ENCODE results near the gene BGN.
A peak's percentile ranks its signal among the peaks of the same experiment; 100 is the strongest.

BGN gene

GRCh38 chrX:153505361-153505760 lies 10.6 kb downstream of the BGN start:
- Histone ChIP-seq H3K4me3 (ENCODE audit: low read depth, low read length) (no peak overlapping the region), H3K9ac (ENCODE audit: low read length) (no peak overlapping the region), H3K27ac (ENCODE audit: low read depth, low read length) (no peak overlapping the region), H3K27me3 (ENCODE audit: control insufficient read depth, insufficient read depth, low read length) (no peaks in the 10 kb centered on the region), H3K9me3 (ENCODE audit: control insufficient read depth, insufficient read depth, low read depth, low read length) (peaks cover 48% of the 10 kb centered on the region; the same call in 1 of the 2 replicates), H3K36me3 (ENCODE audit: control insufficient read depth, insufficient read depth, low read length) (no peaks in the 10 kb centered on the region), H3K4me1 (ENCODE audit: control insufficient read depth, insufficient read depth, low read length) (no peaks in the 10 kb centered on the region; the same call in 1 of the 2 replicates)

GRCh38 chrX:153507484-153508178 lies 12.9 kb downstream of the BGN start:
- Histone ChIP-seq H3K9ac (ENCODE audit: low read length) (no peak overlapping the region), H3K9me3 (ENCODE audit: control insufficient read depth, insufficient read depth, low read depth, low read length) (peaks cover 39% of the 10 kb centered on the region; the same call in 1 of the 2 replicates)

GRCh38 chrX:153509592-153509991 lies 14.8 kb downstream of the BGN start:
- Histone ChIP-seq H3K36me3 (ENCODE audit: control insufficient read depth, insufficient read depth, low read length) (no peaks in the 10 kb centered on the region), H3K9me3 (ENCODE audit: control insufficient read depth, insufficient read depth, low read depth, low read length) (peaks cover 38% of the 10 kb centered on the region; the same call in 1 of the 2 replicates), H3K27ac (ENCODE audit: low read depth, low read length) (no peak overlapping the region), H3K9ac (ENCODE audit: low read length) (no peak overlapping the region), H3K4me1 (ENCODE audit: control insufficient read depth, insufficient read depth, low read length) (no peaks in the 10 kb centered on the region), H3K4me3 (ENCODE audit: low read depth, low read length) (no peak overlapping the region), H3K27me3 (ENCODE audit: control insufficient read depth, insufficient read depth, low read length) (peaks cover 7% of the 10 kb centered on the region; the same call in 1 of the 2 replicates)

More at GRCh38 chrX:153507484-153508178, 12.9 kb downstream of the BGN start:
- Histone ChIP-seq H3K27me3 (ENCODE audit: control insufficient read depth, insufficient read depth, low read length) (no peaks in the 10 kb centered on the region), H3K4me1 (ENCODE audit: control insufficient read depth, insufficient read depth, low read length) (no peaks in the 10 kb centered on the region), H3K4me3 (ENCODE audit: low read depth, low read length) (no peak overlapping the region), H3K27ac (ENCODE audit: low read depth, low read length) (no peak overlapping the region), H3K36me3 (ENCODE audit: control insufficient read depth, insufficient read depth, low read length) (no peaks in the 10 kb centered on the region)

GRCh38 chrX:153510383-153510782 lies 15.6 kb downstream of the BGN start:
- H3K27ac ChIP-seq (ENCODE audit: low read depth, low read length) = no peak overlapping the region
- H3K4me3 ChIP-seq (ENCODE audit: low read depth, low read length) = no peak overlapping the region
- H3K27me3 ChIP-seq (ENCODE audit: control insufficient read depth, insufficient read depth, low read length) = peaks cover 15% of the 10 kb centered on the region; the same call in 1 of the 2 replicates
- H3K4me1 ChIP-seq (ENCODE audit: control insufficient read depth, insufficient read depth, low read length) = no peaks in the 10 kb centered on the region
- no peak overlapping the region for H3K9ac ChIP-seq (ENCODE audit: low read length)
- H3K36me3 ChIP-seq (ENCODE audit: control insufficient read depth, insufficient read depth, low read length) = no peaks in the 10 kb centered on the region
- peaks cover 34% of the 10 kb centered on the region; the same call in 1 of the 2 replicates for H3K9me3 ChIP-seq (ENCODE audit: control insufficient read depth, insufficient read depth, low read depth, low read length)

- Histone ChIP-seq H3K9me3 (ENCODE audit: control insufficient read depth, insufficient read depth, low read depth, low read length) (peaks cover 37% of the 10 kb centered on the region; the same call in 1 of the 2 replicates), H3K36me3 (ENCODE audit: control insufficient read depth, insufficient read depth, low read length) (no peaks in the 10 kb centered on the region), H3K27me3 (ENCODE audit: control insufficient read depth, insufficient read depth, low read length) (peaks cover 30% of the 10 kb centered on the region), H3K4me1 (ENCODE audit: control insufficient read depth, insufficient read depth, low read length) (no peaks in the 10 kb centered on the region), H3K4me3 (ENCODE audit: low read depth, low read length) (no peak overlapping the region), H3K9ac (ENCODE audit: low read length) (no peak overlapping the region), H3K27ac (ENCODE audit: low read depth, low read length) (no peak overlapping the region)
Measured at GRCh38 chrX:153511784-153512500, 17.2 kb downstream of the BGN start.

GRCh38 chrX:153512501-153512893 lies 17.7 kb downstream of the BGN start:
- H3K4me3 ChIP-seq (ENCODE audit: low read depth, low read length) = no peak overlapping the region
- H3K9ac ChIP-seq (ENCODE audit: low read length) = no peak overlapping the region
- no peak overlapping the region for H3K27ac ChIP-seq (ENCODE audit: low read depth, low read length)
- H3K9me3 ChIP-seq (ENCODE audit: control insufficient read depth, insufficient read depth, low read depth, low read length) = peaks cover 34% of the 10 kb centered on the region; the same call in 1 of the 2 replicates
- peaks cover 36% of the 10 kb centered on the region for H3K27me3 ChIP-seq (ENCODE audit: control insufficient read depth, insufficient read depth, low read length)
- H3K36me3 ChIP-seq (ENCODE audit: control insufficient read depth, insufficient read depth, low read length) = no peaks in the 10 kb centered on the region
- no peaks in the 10 kb centered on the region for H3K4me1 ChIP-seq (ENCODE audit: control insufficient read depth, insufficient read depth, low read length)

- no peaks in the 10 kb centered on the region for H3K4me1 ChIP-seq (ENCODE audit: control insufficient read depth, insufficient read depth, low read length)
- H3K27me3 ChIP-seq (ENCODE audit: control insufficient read depth, insufficient read depth, low read length) = peaks cover 43% of the 10 kb centered on the region
- no peak overlapping the region for H3K27ac ChIP-seq (ENCODE audit: low read depth, low read length)
- no peaks in the 10 kb centered on the region for H3K36me3 ChIP-seq (ENCODE audit: control insufficient read depth, insufficient read depth, low read length)
- H3K9ac ChIP-seq (ENCODE audit: low read length) = no peak overlapping the region
- peaks cover 34% of the 10 kb centered on the region; the same call in 1 of the 2 replicates for H3K9me3 ChIP-seq (ENCODE audit: control insufficient read depth, insufficient read depth, low read depth, low read length)
- no peak overlapping the region for H3K4me3 ChIP-seq (ENCODE audit: low read depth, low read length)
Measured at GRCh38 chrX:153513265-153513664, 18.5 kb downstream of the BGN start.

- H3K4me3 ChIP-seq (ENCODE audit: low read depth, low read length) = no peak overlapping the region
- peaks cover 53% of the 10 kb centered on the region for H3K27me3 ChIP-seq (ENCODE audit: control insufficient read depth, insufficient read depth, low read length)
- no peak overlapping the region for H3K27ac ChIP-seq (ENCODE audit: low read depth, low read length)
- H3K9me3 ChIP-seq (ENCODE audit: control insufficient read depth, insufficient read depth, low read depth, low read length) = peaks cover 33% of the 10 kb centered on the region; the same call in 1 of the 2 replicates
- no peaks in the 10 kb centered on the region for H3K4me1 ChIP-seq (ENCODE audit: control insufficient read depth, insufficient read depth, low read length)
- no peaks in the 10 kb centered on the region for H3K36me3 ChIP-seq (ENCODE audit: control insufficient read depth, insufficient read depth, low read length)
- H3K9ac ChIP-seq (ENCODE audit: low read length) = no peak overlapping the region
Measured at GRCh38 chrX:153514259-153514658, 19.5 kb downstream of the BGN start.

GRCh38 chrX:153515435-153515834 lies 20.7 kb downstream of the BGN start:
- no peak overlapping the region for H3K9ac ChIP-seq (ENCODE audit: low read length)
- no peak overlapping the region for H3K27ac ChIP-seq (ENCODE audit: low read depth, low read length)
- H3K36me3 ChIP-seq (ENCODE audit: control insufficient read depth, insufficient read depth, low read length) = no peaks in the 10 kb centered on the region
- H3K9me3 ChIP-seq (ENCODE audit: control insufficient read depth, insufficient read depth, low read depth, low read length) = peaks cover 33% of the 10 kb centered on the region; the same call in 1 of the 2 replicates
- peaks cover 65% of the 10 kb centered on the region for H3K27me3 ChIP-seq (ENCODE audit: control insufficient read depth, insufficient read depth, low read length)
- no peak overlapping the region for H3K4me3 ChIP-seq (ENCODE audit: low read depth, low read length)
- H3K4me1 ChIP-seq (ENCODE audit: control insufficient read depth, insufficient read depth, low read length) = no peaks in the 10 kb centered on the region

GRCh38 chrX:153516073-153516472 lies 21.3 kb downstream of the BGN start:
- H3K36me3 ChIP-seq (ENCODE audit: control insufficient read depth, insufficient read depth, low read length) = no peaks in the 10 kb centered on the region
- no peaks in the 10 kb centered on the region for H3K4me1 ChIP-seq (ENCODE audit: control insufficient read depth, insufficient read depth, low read length)
- H3K27me3 ChIP-seq (ENCODE audit: control insufficient read depth, insufficient read depth, low read length) = peaks cover 72% of the 10 kb centered on the region
- no peak overlapping the region for H3K27ac ChIP-seq (ENCODE audit: low read depth, low read length)
- no peak overlapping the region for H3K4me3 ChIP-seq (ENCODE audit: low read depth, low read length)
- H3K9me3 ChIP-seq (ENCODE audit: control insufficient read depth, insufficient read depth, low read depth, low read length) = peaks cover 34% of the 10 kb centered on the region; the same call in 1 of the 2 replicates
- no peak overlapping the region for H3K9ac ChIP-seq (ENCODE audit: low read length)

- peak within 1 kb of the TSS; percentile 56 for H3K4me3 ChIP-seq (ENCODE audit: low read depth, low read length)
- no peak within 1 kb of the TSS for H3K27ac ChIP-seq (ENCODE audit: low read depth, low read length)
- H3K9ac ChIP-seq (ENCODE audit: low read length) = no peak within 1 kb of the TSS
- no peaks in the 10 kb centered on the region for H3K4me1 ChIP-seq (ENCODE audit: control insufficient read depth, insufficient read depth, low read length)
- H3K27me3 ChIP-seq (ENCODE audit: control insufficient read depth, insufficient read depth, low read length) = peaks cover 83% of the 10 kb centered on the region
- no peaks in the 10 kb centered on the region for H3K36me3 ChIP-seq (ENCODE audit: control insufficient read depth, insufficient read depth, low read length)
- peaks cover 32% of the 10 kb centered on the region; the same call in 1 of the 2 replicates for H3K9me3 ChIP-seq (ENCODE audit: control insufficient read depth, insufficient read depth, low read depth, low read length)
Measured at GRCh38 chrX:153517423-153517822, 22.6 kb downstream of the BGN start, which contains the start of gene ATP2B3. ATP2B3 (plus strand) TSS chrX:153517642; CDS start chrX:153536248, 18,606 bp downstream.
